ENCODE results near the gene MROH9. TPM values are rescaled to one million over a fixed set of nuclear protein-coding genes. Genes with fewer than 3 reads are reported as not detected.
A peak's percentile ranks its signal among the peaks of the same experiment; 100 is the strongest.

Gene MROH9
- total RNA-seq, 1 donor from 2014 or later: not detected

DNA sequence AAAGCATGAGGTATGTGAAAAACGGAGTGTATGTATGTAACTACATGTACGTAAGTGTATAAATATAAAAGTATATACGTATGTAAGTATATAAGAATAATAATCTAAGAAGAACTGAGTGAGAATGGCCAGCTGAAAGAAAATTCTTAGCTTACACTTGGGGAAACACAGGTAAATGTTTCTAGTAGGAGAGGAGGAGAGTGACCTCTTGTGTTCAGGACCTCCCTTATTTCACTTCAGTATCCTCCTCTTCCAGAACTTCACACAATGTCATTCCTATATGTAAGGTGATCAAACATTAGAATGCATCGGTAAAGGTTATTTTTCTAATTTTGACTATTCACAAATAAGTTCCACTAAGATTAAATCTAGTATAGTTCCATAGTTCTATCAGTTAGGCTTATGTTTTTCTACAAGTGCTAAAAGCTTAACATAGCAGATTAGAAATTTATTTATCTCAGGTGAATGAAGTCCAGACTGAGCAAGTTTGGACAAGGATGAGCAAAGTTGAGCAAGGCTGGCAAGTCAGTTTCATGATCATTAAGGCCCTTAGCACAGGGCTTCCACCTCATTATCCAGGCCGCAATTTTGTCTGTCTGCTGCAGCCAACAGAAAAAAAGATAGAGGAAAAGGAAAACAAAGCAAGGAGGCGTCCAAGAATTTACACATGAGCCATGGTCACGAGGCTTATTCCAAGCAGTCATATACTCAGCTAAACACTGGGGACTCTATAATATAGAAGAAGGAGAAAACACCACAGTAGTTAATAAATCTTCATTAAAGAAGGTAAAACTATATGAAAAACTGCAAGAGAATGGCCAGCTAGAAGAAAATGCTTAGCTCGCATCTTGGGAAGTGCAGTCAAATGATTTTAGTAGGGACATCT lies 7.1 kb upstream of the MROH9 start:
- H3K4me1 ChIP-seq: no peaks in the 10 kb centered on the region
- no peaks in the 10 kb centered on the region for H3K27me3 ChIP-seq
- H3K36me3 ChIP-seq: no peaks in the 10 kb centered on the region
- H3K4me3 ChIP-seq: no peak overlapping the region
- peak overlapping the region; percentile 21 to 81 for H3K27ac ChIP-seq
- no peak for DNase-seq (ENCODE audit: low spot score in 2 of 2)
- H3K9me3 ChIP-seq: no peaks in the 10 kb centered on the region
- TF ChIP-seq, protein P1, sequence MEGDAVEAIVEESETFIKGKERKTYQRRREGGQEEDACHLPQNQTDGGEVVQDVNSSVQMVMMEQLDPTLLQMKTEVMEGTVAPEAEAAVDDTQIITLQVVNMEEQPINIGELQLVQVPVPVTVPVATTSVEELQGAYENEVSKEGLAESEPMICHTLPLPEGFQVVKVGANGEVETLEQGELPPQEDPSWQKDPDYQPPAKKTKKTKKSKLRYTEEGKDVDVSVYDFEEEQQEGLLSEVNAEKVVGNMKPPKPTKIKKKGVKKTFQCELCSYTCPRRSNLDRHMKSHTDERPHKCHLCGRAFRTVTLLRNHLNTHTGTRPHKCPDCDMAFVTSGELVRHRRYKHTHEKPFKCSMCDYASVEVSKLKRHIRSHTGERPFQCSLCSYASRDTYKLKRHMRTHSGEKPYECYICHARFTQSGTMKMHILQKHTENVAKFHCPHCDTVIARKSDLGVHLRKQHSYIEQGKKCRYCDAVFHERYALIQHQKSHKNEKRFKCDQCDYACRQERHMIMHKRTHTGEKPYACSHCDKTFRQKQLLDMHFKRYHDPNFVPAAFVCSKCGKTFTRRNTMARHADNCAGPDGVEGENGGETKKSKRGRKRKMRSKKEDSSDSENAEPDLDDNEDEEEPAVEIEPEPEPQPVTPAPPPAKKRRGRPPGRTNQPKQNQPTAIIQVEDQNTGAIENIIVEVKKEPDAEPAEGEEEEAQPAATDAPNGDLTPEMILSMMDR (IDR thresholded peaks at IDR 0.05): no peak
- intact Hi-C loops (cut with DNase I): loop anchor here (5.0 to 10.0 kb wide), 2 partner anchors 41 to 243 kb away; no protein-coding TSS in a partner anchor

DNA sequence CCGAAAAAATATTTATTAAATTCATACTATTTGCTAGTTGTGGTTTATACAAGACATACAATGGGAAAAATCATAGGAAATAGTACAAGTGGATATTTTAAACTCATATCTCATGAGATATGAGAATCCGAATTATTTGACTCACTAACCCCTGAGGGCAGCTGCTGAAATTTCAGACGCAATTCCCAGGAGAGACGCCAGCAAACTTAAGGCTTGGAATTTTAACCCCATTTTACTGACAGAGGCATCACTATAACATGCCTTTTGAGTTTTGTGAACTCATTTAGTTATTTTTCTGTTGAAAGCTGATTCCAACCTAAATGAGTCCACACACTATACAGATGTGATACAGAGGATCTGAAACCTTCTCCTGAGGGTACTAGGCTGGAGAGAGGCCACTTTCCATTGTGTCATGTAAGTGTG lies 5.9 kb upstream of the MROH9 start:
- no peaks in the 10 kb centered on the region for H3K27me3 ChIP-seq
- TF ChIP-seq, protein P1 (IDR thresholded peaks at IDR 0.05): no peak
- no peak for DNase-seq (ENCODE audit: low spot score in 2 of 2)
- H3K4me1 ChIP-seq: no peaks in the 10 kb centered on the region
- H3K9me3 ChIP-seq: no peaks in the 10 kb centered on the region
- peak overlapping the region; percentile 74 to 81 for H3K27ac ChIP-seq
- H3K4me3 ChIP-seq: peak overlapping the region; percentile 11 to 48
- H3K36me3 ChIP-seq: no peaks in the 10 kb centered on the region
- intact Hi-C loops (cut with DNase I): loop anchor here (5.0 to 10.0 kb wide), 2 partner anchors 42 to 245 kb away; no protein-coding TSS in a partner anchor

DNA sequence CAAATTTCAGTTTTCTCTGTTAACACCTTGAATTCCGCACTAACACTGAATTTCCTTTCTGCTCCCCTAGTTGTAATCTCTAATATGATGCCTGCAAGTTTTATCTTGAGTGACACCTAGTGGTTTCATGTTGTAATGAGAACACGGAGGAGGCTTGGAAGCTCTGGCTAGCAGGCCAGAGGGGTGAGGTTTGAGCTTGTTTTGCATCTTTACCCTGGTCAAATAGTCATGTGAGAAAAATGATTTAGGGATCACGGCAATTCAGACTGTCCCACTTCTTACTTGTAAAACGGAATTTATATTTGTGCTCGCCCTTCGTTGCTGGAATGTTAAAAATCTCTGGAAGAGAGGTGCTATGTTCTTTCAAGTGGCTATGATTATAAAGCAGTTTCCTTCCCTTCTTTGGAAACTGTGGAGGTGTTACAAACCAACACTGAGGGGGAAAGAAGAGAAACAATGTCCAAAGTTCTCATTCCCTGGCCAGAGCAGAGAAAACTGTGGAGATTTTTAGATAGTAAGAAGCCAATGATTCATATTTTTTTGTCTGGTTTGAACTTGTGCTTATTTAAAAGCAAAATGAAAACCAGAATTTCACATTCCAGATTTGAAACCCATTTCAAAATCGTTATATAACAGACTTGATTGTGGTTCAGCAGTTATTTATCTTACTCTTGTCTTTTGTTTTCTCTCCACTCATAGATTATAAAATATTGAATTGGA lies 5.3 kb upstream of the MROH9 start:
- Histone ChIP-seq H3K9me3 (no peaks in the 10 kb centered on the region), H3K27ac (peak overlapping the region; percentile 74 to 81), H3K36me3 (no peaks in the 10 kb centered on the region), H3K4me1 (no peaks in the 10 kb centered on the region), H3K4me3 (peak overlapping the region in 1 of 2 donors; percentile 48), H3K27me3 (no peaks in the 10 kb centered on the region)
- intact Hi-C loops (cut with DNase I): loop anchor here (2.0 to 10.0 kb wide), 3 partner anchors 43 to 1001 kb away; no protein-coding TSS in a partner anchor
- DNase-seq (ENCODE audit: low spot score in 2 of 2): no peak
- TF ChIP-seq, protein P1 (IDR thresholded peaks at IDR 0.05): peak; percentile 51 to 83 (median 69)

DNA sequence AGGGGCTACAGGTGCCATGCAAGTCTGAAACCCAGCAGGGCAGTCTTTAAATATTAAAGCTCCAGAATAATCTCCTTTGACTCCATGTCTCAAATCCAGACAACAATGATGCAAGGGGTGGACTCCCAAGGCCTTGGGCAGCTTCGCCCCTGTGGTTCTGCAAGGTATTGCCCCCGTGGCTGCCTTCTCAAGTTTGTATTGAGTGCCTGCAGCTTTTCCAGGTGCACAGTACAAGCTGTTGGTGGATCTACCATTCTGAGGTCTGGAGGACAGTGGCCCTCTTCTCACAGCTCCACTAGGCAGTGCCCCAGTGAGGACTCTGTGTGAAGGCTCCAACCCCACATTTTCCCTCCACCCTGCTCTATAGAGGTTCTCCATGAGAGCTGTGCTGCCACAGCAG lies 3.7 kb upstream of the MROH9 start:
- Histone ChIP-seq H3K4me1 (no peaks in the 10 kb centered on the region), H3K27me3 (no peaks in the 10 kb centered on the region), H3K4me3 (no peak overlapping the region), H3K9me3 (no peaks in the 10 kb centered on the region), H3K36me3 (no peaks in the 10 kb centered on the region), H3K27ac (no peak overlapping the region)
- intact Hi-C loops (cut with DNase I): loop anchor here (2.0 kb wide), 1 partner anchor 1003 kb away; no protein-coding TSS in a partner anchor
- TF ChIP-seq, protein P1 (IDR thresholded peaks at IDR 0.05): no peak
- DNase-seq (ENCODE audit: low spot score in 2 of 2): no peak

DNA sequence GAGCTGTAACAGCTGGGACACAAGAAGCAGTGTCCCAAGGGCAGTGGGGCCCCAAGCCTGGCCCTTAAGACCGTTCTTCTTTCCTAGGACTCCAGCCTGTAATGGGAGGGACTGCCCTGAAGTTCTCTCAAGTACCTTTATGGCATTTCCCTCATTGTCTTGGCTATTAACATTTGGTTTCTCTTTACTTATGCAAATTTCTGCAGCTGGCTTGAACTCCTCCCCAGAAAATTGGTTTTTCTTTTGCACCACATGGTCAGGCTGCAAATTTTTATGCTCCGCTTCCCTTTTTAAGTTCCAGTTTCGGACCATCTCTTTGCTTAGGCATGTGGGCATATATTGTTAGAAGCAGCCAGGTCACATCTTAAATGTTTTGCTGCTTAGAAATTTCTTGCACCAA lies 3.1 kb upstream of the MROH9 start:
- intact Hi-C loops (cut with DNase I): no loop called here
- Histone ChIP-seq H3K4me3 (no peak overlapping the region), H3K4me1 (no peaks in the 10 kb centered on the region), H3K36me3 (no peaks in the 10 kb centered on the region), H3K9me3 (no peaks in the 10 kb centered on the region), H3K27me3 (no peaks in the 10 kb centered on the region), H3K27ac (no peak overlapping the region)
- TF ChIP-seq, protein P1 (IDR thresholded peaks at IDR 0.05): no peak
- no peak for DNase-seq (ENCODE audit: low spot score in 2 of 2)
